ENCODE data around the gene INSM1.

DNA sequence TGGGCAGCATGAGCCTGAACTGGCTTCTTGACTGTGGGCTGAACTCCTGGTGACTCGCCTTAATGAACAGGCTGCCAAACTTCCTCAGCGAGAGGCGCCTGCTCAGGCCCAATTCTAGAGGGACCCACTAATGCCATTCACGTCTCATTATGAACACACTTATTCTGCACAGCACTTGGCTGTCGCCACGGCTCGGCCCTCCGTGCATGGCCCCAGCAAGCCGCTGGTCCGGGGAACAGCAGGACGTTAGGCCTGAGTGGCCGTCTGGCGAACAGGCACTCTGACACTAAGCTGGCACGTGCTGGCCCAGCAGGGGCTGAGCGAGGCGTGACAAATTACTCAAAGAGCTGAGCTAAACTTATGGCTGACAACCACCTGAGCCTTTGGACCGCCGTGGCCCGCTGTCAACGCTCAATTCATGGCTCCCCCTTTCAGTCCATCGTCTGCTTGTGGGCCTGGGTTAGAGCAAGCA is 45.9 kb downstream of the INSM1 start:
- TF ChIP-seq POLR2A (IDR thresholded peaks at IDR 0.05; ENCODE audit: low read depth, low read length) (no peak), POLR2AphosphoS5 (IDR thresholded peaks at IDR 0.05; ENCODE audit: low read depth, low read length) (no peak), TAF1 (IDR thresholded peaks at IDR 0.05; ENCODE audit: low read depth, low read length) (no peak), PAX5 (IDR thresholded peaks at IDR 0.05; ENCODE audit: insufficient read depth, low read length, severe bottlenecking) (no peak), POU2F2 (IDR thresholded peaks at IDR 0.05; ENCODE audit: low read depth, low read length) (no peak), SPI1 (IDR thresholded peaks at IDR 0.05; ENCODE audit: low read depth, low read length) (no peak)

Measured in GM12891 (cell line).